ENCODE results near the gene CAMLG. TPM values are rescaled to one million over a fixed set of nuclear protein-coding genes. Genes with fewer than 3 reads are reported as not detected.
"Not testable (repeated sequence)": the region's sequence is repeated elsewhere in the genome, so short reads cannot be mapped to it uniquely, and the experiment has no call there.

Gene CAMLG
- total RNA-seq, 5 donors from 2014 or later (not counting 1 experiment from before 2014, with no cell fraction given), result 26.7 to 34.6 (median 32.5) TPM

- not testable (repeated sequence) for H3K27ac ChIP-seq (ENCODE audit: low read length); H3K9me3 ChIP-seq; H3K27me3 ChIP-seq (replicated peaks in 1 of 2; ENCODE audit: control insufficient read depth in 2 of 2, extremely low read depth in 1 of 2, insufficient read depth in 2 of 2, low read length in 1 of 2); ATAC-seq (replicated peaks in 1 of 4); DNase-seq; H3K9me3 Mint-ChIP-seq; H3K27me3 Mint-ChIP-seq; H3K4me3 ChIP-seq (ENCODE audit: control insufficient read depth in 1 of 2, extremely low read depth in 1 of 2, low read length in 1 of 2); H3K27ac Mint-ChIP-seq; H3K4me1 ChIP-seq (ENCODE audit: control insufficient read depth in 1 of 2, extremely low read depth in 1 of 2, insufficient read depth in 2 of 2, low read length in 2 of 2); H3K4me1 Mint-ChIP-seq; H3K4me3 Mint-ChIP-seq
- ChIA-PET POLR2A (interaction anchor here in 1 of 2 donors (0.7 kb wide), 1 partner anchor 13 kb away, joined by 4 read pairs; no protein-coding TSS in a partner anchor), CTCF (interaction anchor here (0.6 to 0.7 kb wide), 3 partner anchors 18 to 169 kb away, joined by 3 to 5 read pairs (median 4); no protein-coding TSS in a partner anchor)
- 98% methylated on average over 12 of the region's 21 CpGs for WGBS (ENCODE audit: insufficient coverage)
- H3K36me3 Mint-ChIP-seq, result peaks cover 34% of the 10 kb centered on the region
- H3K36me3 ChIP-seq (ENCODE audit: control insufficient read depth in 2 of 2, extremely low read depth in 1 of 2, insufficient read depth in 1 of 2, low read length in 1 of 2), result peaks cover 4 to 74% of the 10 kb centered on the region in 2 donors
Measured at GRCh38 chr5:134767528-134768291, 29.4 kb downstream of the CAMLG start.

GRCh38 chr5:134769206-134769605, 30.9 kb downstream of the CAMLG start:
- no peaks in the 10 kb centered on the region for H3K27me3 Mint-ChIP-seq
- POLR2A ChIA-PET, result interaction anchor here in 1 of 2 donors (0.7 kb wide), 1 partner anchor 105 kb away, joined by 7 read pairs; no protein-coding TSS in a partner anchor
- WGBS (ENCODE audit: insufficient coverage), result 100% methylated on average over 2 of the region's 4 CpGs

GRCh38 chr5:134772461-134773125, 34.2 kb downstream of the CAMLG start:
- H3K4me3 ChIP-seq (ENCODE audit: control insufficient read depth in 1 of 2, extremely low read depth in 1 of 2, low read length in 1 of 2), result no peak overlapping the region
- H3K4me3 Mint-ChIP-seq, result no peak overlapping the region
- no peaks in the 10 kb centered on the region for H3K27me3 Mint-ChIP-seq
- WGBS (ENCODE audit: insufficient coverage), result 92% methylated on average over 10 of the region's 10 CpGs
- H3K27ac Mint-ChIP-seq, result no peak overlapping the region
- ATAC-seq (replicated peaks in 1 of 4) (no peak), DNase-seq (no peak)
- H3K9me3 ChIP-seq, result no peaks in the 10 kb centered on the region
- CTCF ChIA-PET, result no interaction called here
- H3K27ac ChIP-seq (ENCODE audit: low read length), result no peak overlapping the region
- H3K36me3 Mint-ChIP-seq, result peaks cover 46% of the 10 kb centered on the region
- POLR2A ChIA-PET, result no interaction called here
- H3K4me1 ChIP-seq (ENCODE audit: control insufficient read depth in 1 of 2, extremely low read depth in 1 of 2, insufficient read depth in 2 of 2, low read length in 2 of 2), result no peaks in the 10 kb centered on the region
- no peaks in the 10 kb centered on the region for H3K9me3 Mint-ChIP-seq
- peaks cover 4 to 65% of the 10 kb centered on the region in 2 donors for H3K36me3 ChIP-seq (ENCODE audit: control insufficient read depth in 2 of 2, extremely low read depth in 1 of 2, insufficient read depth in 1 of 2, low read length in 1 of 2)
- no peaks in the 10 kb centered on the region for H3K4me1 Mint-ChIP-seq
- H3K27me3 ChIP-seq (replicated peaks in 1 of 2; ENCODE audit: control insufficient read depth in 2 of 2, extremely low read depth in 1 of 2, insufficient read depth in 2 of 2, low read length in 1 of 2), result no peaks in the 10 kb centered on the region

More at GRCh38 chr5:134769206-134769605, 30.9 kb downstream of the CAMLG start:
- H3K9me3 ChIP-seq, result no peaks in the 10 kb centered on the region
- Mint-ChIP-seq H3K36me3 (peaks cover 32% of the 10 kb centered on the region), H3K4me1 (no peaks in the 10 kb centered on the region), H3K9me3 (no peaks in the 10 kb centered on the region), H3K27ac (no peak overlapping the region), H3K4me3 (no peak overlapping the region)
- no peak overlapping the region for H3K4me3 ChIP-seq (ENCODE audit: control insufficient read depth in 1 of 2, extremely low read depth in 1 of 2, low read length in 1 of 2)
- peaks cover 4 to 82% of the 10 kb centered on the region in 2 donors for H3K36me3 ChIP-seq (ENCODE audit: control insufficient read depth in 2 of 2, extremely low read depth in 1 of 2, insufficient read depth in 1 of 2, low read length in 1 of 2)
- DNase-seq, result no peak
- CTCF ChIA-PET, result interaction anchor here (0.6 kb wide), 2 partner anchors 12 to 76 kb away, joined by 3 read pairs; no protein-coding TSS in a partner anchor
- no peak for ATAC-seq (replicated peaks in 1 of 4)
- no peak overlapping the region for H3K27ac ChIP-seq (ENCODE audit: low read length)
- H3K27me3 ChIP-seq (replicated peaks in 1 of 2; ENCODE audit: control insufficient read depth in 2 of 2, extremely low read depth in 1 of 2, insufficient read depth in 2 of 2, low read length in 1 of 2), result no peaks in the 10 kb centered on the region
- no peaks in the 10 kb centered on the region for H3K4me1 ChIP-seq (ENCODE audit: control insufficient read depth in 1 of 2, extremely low read depth in 1 of 2, insufficient read depth in 2 of 2, low read length in 2 of 2)

- no peaks in the 10 kb centered on the region for H3K4me1 Mint-ChIP-seq
- H3K36me3 Mint-ChIP-seq, result peaks cover 45% of the 10 kb centered on the region
- Histone ChIP-seq H3K4me3 (ENCODE audit: control insufficient read depth in 1 of 2, extremely low read depth in 1 of 2, low read length in 1 of 2) (no peak overlapping the region), H3K27me3 (replicated peaks in 1 of 2; ENCODE audit: control insufficient read depth in 2 of 2, extremely low read depth in 1 of 2, insufficient read depth in 2 of 2, low read length in 1 of 2) (no peaks in the 10 kb centered on the region), H3K9me3 (no peaks in the 10 kb centered on the region), H3K36me3 (ENCODE audit: control insufficient read depth in 2 of 2, extremely low read depth in 1 of 2, insufficient read depth in 1 of 2, low read length in 1 of 2) (peaks cover 7 to 69% of the 10 kb centered on the region in 2 donors), H3K4me1 (ENCODE audit: control insufficient read depth in 1 of 2, extremely low read depth in 1 of 2, insufficient read depth in 2 of 2, low read length in 2 of 2) (no peaks in the 10 kb centered on the region), H3K27ac (ENCODE audit: low read length) (no peak overlapping the region)
- H3K27ac Mint-ChIP-seq, result no peak overlapping the region
- no peak overlapping the region for H3K4me3 Mint-ChIP-seq
- whole genome bisulfite sequencing (ENCODE audit: insufficient coverage), result 100% methylated on average over 1 of the region's 2 CpGs
- H3K9me3 Mint-ChIP-seq, result no peaks in the 10 kb centered on the region
- POLR2A ChIA-PET, result no interaction called here
- DNase-seq (no peak), ATAC-seq (replicated peaks in 1 of 4) (no peak)
- CTCF ChIA-PET, result interaction anchor here in 1 of 2 donors (0.7 kb wide), 2 partner anchors 14 to 306 kb away, joined by 3 to 4 read pairs; no protein-coding TSS in a partner anchor
- H3K27me3 Mint-ChIP-seq, result no peaks in the 10 kb centered on the region
Measured at GRCh38 chr5:134777366-134777765, 39.0 kb downstream of the CAMLG start.

- CTCF ChIA-PET, result interaction anchor here in 1 of 2 donors (0.9 kb wide), 1 partner anchor 120 kb away, joined by 5 read pairs; the partner anchor contains the start of gene PCBD2
- WGBS (ENCODE audit: insufficient coverage), result no CpG with 5 or more reads among the region's 4 CpGs
Measured at GRCh38 chr5:134784241-134784920, 46.0 kb downstream of the CAMLG start.

More at GRCh38 chr5:134784241-134784920, 46.0 kb downstream of the CAMLG start:
- H3K4me1 Mint-ChIP-seq, result no peaks in the 10 kb centered on the region
- peaks cover 44% of the 10 kb centered on the region for H3K36me3 Mint-ChIP-seq
- no peak overlapping the region for H3K27ac ChIP-seq (ENCODE audit: low read length)
- H3K9me3 Mint-ChIP-seq, result no peaks in the 10 kb centered on the region
- H3K4me1 ChIP-seq (ENCODE audit: control insufficient read depth in 1 of 2, extremely low read depth in 1 of 2, insufficient read depth in 2 of 2, low read length in 2 of 2), result no peaks in the 10 kb centered on the region
- DNase-seq, result peak in 4 of 35 experiments; percentile 3 to 45 (median 10)
- no peaks in the 10 kb centered on the region for H3K27me3 Mint-ChIP-seq
- no peaks in the 10 kb centered on the region for H3K9me3 ChIP-seq
- no peak overlapping the region for H3K4me3 ChIP-seq (ENCODE audit: control insufficient read depth in 1 of 2, extremely low read depth in 1 of 2, low read length in 1 of 2)
- no peak overlapping the region for H3K27ac Mint-ChIP-seq
- peaks cover 4 to 72% of the 10 kb centered on the region in 2 donors for H3K36me3 ChIP-seq (ENCODE audit: control insufficient read depth in 2 of 2, extremely low read depth in 1 of 2, insufficient read depth in 1 of 2, low read length in 1 of 2)
- no peak for ATAC-seq (replicated peaks in 1 of 4)
- no peak overlapping the region for H3K4me3 Mint-ChIP-seq
- H3K27me3 ChIP-seq (replicated peaks in 1 of 2; ENCODE audit: control insufficient read depth in 2 of 2, extremely low read depth in 1 of 2, insufficient read depth in 2 of 2, low read length in 1 of 2), result no peaks in the 10 kb centered on the region
- POLR2A ChIA-PET, result no interaction called here
